Uterus (tissue), 4 donors: ENCODE measurements around the gene ARL3. TPM values are rescaled to one million over a fixed set of nuclear protein-coding genes. Genes with fewer than 3 reads are reported as not detected.

Source experiments
- DNase-seq, 2 donors: peaks; one replicate each; pipeline ENCODE4 v3.0.0-alpha.2; 2019 to 2020
- H3K27ac ChIP-seq, 2 donors: fragments of 200-600 bp; sonication (generic); 1 replicate in 1 of 2; 2 replicates in 1 of 2; pipeline ENCODE4 v1.5.1; 2016 to 2018
- H3K27me3 ChIP-seq, 2 donors: fragments of 200-600 bp; sonication (generic); one replicate each; pipeline ENCODE4 v1.5.1; 2018 to 2019; ENCODE audit warnings: control low read depth in 1 of 2
- H3K36me3 ChIP-seq, 2 donors: fragments of 200-600 bp; sonication (generic); one replicate each; pipeline ENCODE4 v1.5.1; 2019; ENCODE audit warnings: control low read depth in 1 of 2
- H3K4me1 ChIP-seq, 2 donors: fragments of 200-600 bp; sonication (generic); one replicate each; pipeline ENCODE4 v1.5.1; 2018 to 2019; ENCODE audit warnings: control low read depth in 1 of 2
- H3K4me3 ChIP-seq, 2 donors: fragments of 200-600 bp; sonication (generic); 1 replicate in 1 of 2; 2 replicates in 1 of 2; pipeline ENCODE4 v1.5.1; 2018 to 2019; ENCODE audit warnings: mild to moderate bottlenecking in 1 of 2
- H3K9me3 ChIP-seq, 2 donors: fragments of 200-600 bp; sonication (generic); one replicate each; pipeline ENCODE4 v1.5.1; 2019; ENCODE audit warnings: control low read depth in 1 of 2
- CTCF ChIP-seq, 4 experiments: fragments of 200-600 bp in 2 of 4; fragments of 450-650 bp in 2 of 4; sonication (generic) in 2 of 4; IDR thresholded peaks; one replicate each; pipeline ENCODE4 v1.5.1; 2016 to 2019; ENCODE audit warnings: antibody characterized with exemption in 4 of 4, mild to moderate bottlenecking in 2 of 4, moderate library complexity in 1 of 4
- POLR2A ChIP-seq, 2 donors: fragments of 450-650 bp; IDR thresholded peaks; one replicate each; pipeline ENCODE4 v1.6.1; 2016; ENCODE audit warnings: antibody characterized with exemption in 2 of 2, mild to moderate bottlenecking in 1 of 2, moderate library complexity in 1 of 2
- intact Hi-C: fragments of 100-400 bp; cut with DNase I; formaldehyde crosslinking; loops from one replicate; pipeline ENCODE4 v1.15.1; 2023; ENCODE audit warnings: low total_unique reads
- total RNA-seq, 4 donors: library from RNA; depleted of rRNA in 3 of 4; stranded (reverse); fragments of >200 nt in 3 of 4; gene quantifications; one replicate each; pipeline versions ENCODE4 v1.1.0 to v1.2.4, GENCODE V29; 2014 to 2023
- donor health status: DM: yes; HTN: yes; CAD: no.

The ARL3 gene, protein sequence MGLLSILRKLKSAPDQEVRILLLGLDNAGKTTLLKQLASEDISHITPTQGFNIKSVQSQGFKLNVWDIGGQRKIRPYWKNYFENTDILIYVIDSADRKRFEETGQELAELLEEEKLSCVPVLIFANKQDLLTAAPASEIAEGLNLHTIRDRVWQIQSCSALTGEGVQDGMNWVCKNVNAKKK
- 10 to 100 TPM in 3 of 4 donors, 1 to 10 TPM in 1; 7.1 to 19.9 (median 11.0) TPM for total RNA-seq

DNA sequence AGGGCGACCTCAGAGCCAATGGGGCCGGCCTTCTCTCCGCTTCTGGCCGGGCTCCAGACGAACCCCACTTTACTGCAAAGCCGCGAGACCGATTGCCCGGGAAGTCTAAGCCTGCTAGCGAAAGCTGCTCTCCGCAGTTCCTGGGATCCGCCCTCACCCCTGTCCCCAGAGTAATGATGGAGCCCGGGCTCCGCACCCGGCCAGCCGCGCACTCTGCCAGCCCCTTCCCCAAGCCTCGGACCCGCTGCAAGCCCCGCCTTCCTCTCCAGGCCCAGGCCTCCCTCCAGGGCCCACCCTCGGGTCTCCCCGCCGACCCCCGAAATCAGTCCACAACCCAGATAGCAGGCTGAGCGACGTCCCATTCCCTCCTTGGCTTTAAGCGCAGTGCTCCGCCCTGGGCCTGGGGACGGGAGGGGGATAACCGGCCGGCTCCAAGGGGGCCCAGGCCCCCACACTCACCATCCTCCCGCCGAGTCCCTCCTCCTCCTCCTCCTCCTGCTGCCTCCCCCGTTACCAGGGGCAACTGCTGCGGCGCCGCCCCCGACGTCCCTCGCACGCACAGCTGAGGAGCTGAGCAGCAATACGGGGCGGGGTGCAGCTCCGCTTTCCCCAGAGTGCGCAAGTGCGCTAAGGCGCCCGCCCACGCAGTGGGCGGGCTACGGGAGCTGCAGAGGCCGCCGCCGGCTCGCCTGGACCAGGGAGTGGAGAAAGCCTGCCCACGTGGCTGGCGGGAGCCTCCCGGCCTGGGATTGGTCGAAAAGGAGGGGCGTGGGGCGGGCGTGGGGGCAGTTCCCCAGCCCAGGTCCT lies at the start of gene ARL3:
Gene ARL3, minus strand, starts transcription at position 584 of the 807 bp plus-strand sequence. Its CDS starts 122 bp downstream, at position 462.
- Histone ChIP-seq H3K9me3 (no peaks in the 10 kb centered on the region), H3K4me1 (peaks cover 0 to 6% of the 10 kb centered on the region in 2 donors), H3K27ac (peak within 1 kb of the TSS; percentile 86 to 90), H3K36me3 (no peaks in the 10 kb centered on the region), H3K27me3 (no peaks in the 10 kb centered on the region), H3K4me3 (peak within 1 kb of the TSS; percentile 64 to 85)
- DNase-seq: peak; percentile 97 to 98
- peak in 2 of 4 experiments; percentile 25 to 52 for TF ChIP-seq CTCF (IDR thresholded peaks at IDR 0.05)
- TF ChIP-seq POLR2A (IDR thresholded peaks at IDR 0.05): peak; percentile 37 to 77
- intact Hi-C loops: no loop called here

GRCh38 chr10:102763037-102763607 lies 48.9 kb upstream of the ARL3 start:
- peak overlapping the region; percentile 43 to 70 for H3K27ac ChIP-seq
- peaks cover 2 to 12% of the 10 kb centered on the region in 2 donors for H3K4me1 ChIP-seq
- no peaks in the 10 kb centered on the region for H3K9me3 ChIP-seq
- DNase-seq: no peak
- intact Hi-C loops: no loop called here
- TF ChIP-seq POLR2A (IDR thresholded peaks at IDR 0.05) (no peak), CTCF (IDR thresholded peaks at IDR 0.05) (no peak)
- H3K36me3 ChIP-seq: no peaks in the 10 kb centered on the region
- no peak overlapping the region for H3K4me3 ChIP-seq
- H3K27me3 ChIP-seq: no peaks in the 10 kb centered on the region

GRCh38 chr10:102762401-102763015 lies 48.3 kb upstream of the ARL3 start:
- TF ChIP-seq CTCF (IDR thresholded peaks at IDR 0.05) (no peak), POLR2A (IDR thresholded peaks at IDR 0.05) (no peak)
- no peaks in the 10 kb centered on the region for H3K9me3 ChIP-seq
- intact Hi-C loops: no loop called here
- peaks cover 2 to 12% of the 10 kb centered on the region in 2 donors for H3K4me1 ChIP-seq
- no peak for DNase-seq
- H3K27ac ChIP-seq: peak overlapping the region; percentile 43 to 70
- no peaks in the 10 kb centered on the region for H3K36me3 ChIP-seq
- no peak overlapping the region for H3K4me3 ChIP-seq
- H3K27me3 ChIP-seq: no peaks in the 10 kb centered on the region

GRCh38 chr10:102761981-102762380 lies 47.8 kb upstream of the ARL3 start:
- Histone ChIP-seq H3K27ac (peak overlapping the region in 1 of 2 donors; percentile 70), H3K36me3 (no peaks in the 10 kb centered on the region), H3K4me1 (peaks cover 2 to 12% of the 10 kb centered on the region in 2 donors), H3K9me3 (no peaks in the 10 kb centered on the region), H3K27me3 (no peaks in the 10 kb centered on the region), H3K4me3 (no peak overlapping the region)
- TF ChIP-seq POLR2A (IDR thresholded peaks at IDR 0.05) (no peak), CTCF (IDR thresholded peaks at IDR 0.05) (no peak)
- DNase-seq: no peak
- intact Hi-C loops: no loop called here
